ENCODE results near the gene SAMMSON. TPM values are rescaled to one million over a fixed set of nuclear protein-coding genes. Genes with fewer than 3 reads are reported as not detected.
A peak's percentile ranks its signal among the peaks of the same experiment; 100 is the strongest.

The SAMMSON gene
- total and polyA plus RNA-seq, 2 donors: 0.21 to 0.75 TPM

- 55% methylated on average over 3 of the region's 3 CpGs for WGBS
- Histone ChIP-seq H3K4me1 (ENCODE audit: insufficient read depth) (no peaks in the 10 kb centered on the region), H3K4me3 (ENCODE audit: low read depth, low read length) (no peak overlapping the region)
These were observed 50.2 kb downstream of the SAMMSON start for GRCh38 chr3:70049761-70050160.

GRCh38 chr3:70053293-70053692 is 53.8 kb downstream of the SAMMSON start:
- H3K27ac ChIP-seq (ENCODE audit: low read depth): no peak overlapping the region

More at GRCh38 chr3:70049761-70050160, 50.2 kb downstream of the SAMMSON start:
- no peak for DNase-seq (ENCODE audit: extremely low spot score)
- Histone ChIP-seq H3K27ac (ENCODE audit: low read depth) (no peak overlapping the region), H3K36me3 (ENCODE audit: insufficient read depth) (no peaks in the 10 kb centered on the region)

GRCh38 chr3:70056081-70056480 is 56.5 kb downstream of the SAMMSON start:
- DNase-seq (ENCODE audit: extremely low spot score): no peak
- H3K4me3 ChIP-seq (ENCODE audit: low read depth, low read length): no peak overlapping the region
- H3K4me1 ChIP-seq (ENCODE audit: insufficient read depth): no peaks in the 10 kb centered on the region
- no peaks in the 10 kb centered on the region for H3K36me3 ChIP-seq (ENCODE audit: insufficient read depth)
- H3K27ac ChIP-seq (ENCODE audit: low read depth): no peak overlapping the region
- WGBS: 80% methylated on average over 3 of the region's 3 CpGs

More at GRCh38 chr3:70053293-70053692, 53.8 kb downstream of the SAMMSON start:
- WGBS: 80% methylated on average over 1 of the region's 1 CpG
- no peak overlapping the region for H3K4me3 ChIP-seq (ENCODE audit: low read depth, low read length)
- H3K36me3 ChIP-seq (ENCODE audit: insufficient read depth): no peaks in the 10 kb centered on the region
- no peaks in the 10 kb centered on the region for H3K4me1 ChIP-seq (ENCODE audit: insufficient read depth)
- no peak for DNase-seq (ENCODE audit: extremely low spot score)

GRCh38 chr3:70057426-70057825 is 57.9 kb downstream of the SAMMSON start:
- Histone ChIP-seq H3K27ac (ENCODE audit: low read depth) (no peak overlapping the region), H3K4me1 (ENCODE audit: insufficient read depth) (no peaks in the 10 kb centered on the region), H3K4me3 (ENCODE audit: low read depth, low read length) (no peak overlapping the region), H3K36me3 (ENCODE audit: insufficient read depth) (no peaks in the 10 kb centered on the region)
- no peak for DNase-seq (ENCODE audit: extremely low spot score)
- 82% methylated on average over 1 of the region's 1 CpG for WGBS

GRCh38 chr3:70061096-70061495 is 61.6 kb downstream of the SAMMSON start:
- H3K27ac ChIP-seq (ENCODE audit: low read depth): no peak overlapping the region
- DNase-seq (ENCODE audit: extremely low spot score): no peak
- H3K4me3 ChIP-seq (ENCODE audit: low read depth, low read length): no peak overlapping the region
- H3K36me3 ChIP-seq (ENCODE audit: insufficient read depth): no peaks in the 10 kb centered on the region
- 83% methylated on average over 5 of the region's 5 CpGs for WGBS
- no peaks in the 10 kb centered on the region for H3K4me1 ChIP-seq (ENCODE audit: insufficient read depth)

- Histone ChIP-seq H3K4me1 (ENCODE audit: insufficient read depth) (no peaks in the 10 kb centered on the region), H3K4me3 (ENCODE audit: low read depth, low read length) (no peak overlapping the region), H3K27ac (ENCODE audit: low read depth) (no peak overlapping the region), H3K36me3 (ENCODE audit: insufficient read depth) (no peaks in the 10 kb centered on the region)
- whole genome bisulfite sequencing: 28% methylated on average over 5 of the region's 5 CpGs
- DNase-seq (ENCODE audit: extremely low spot score): no peak
These were observed 64.8 kb downstream of the SAMMSON start for GRCh38 chr3:70064194-70064779.

GRCh38 chr3:70065696-70066253 is 66.2 kb downstream of the SAMMSON start:
- 62% methylated on average over 7 of the region's 7 CpGs for WGBS

GRCh38 chr3:70067860-70068521 is 68.5 kb downstream of the SAMMSON start:
- 31% methylated on average over 7 of the region's 7 CpGs for WGBS
- H3K4me1 ChIP-seq (ENCODE audit: insufficient read depth): no peaks in the 10 kb centered on the region
- H3K27ac ChIP-seq (ENCODE audit: low read depth): no peak overlapping the region
- H3K4me3 ChIP-seq (ENCODE audit: low read depth, low read length): no peak overlapping the region
- DNase-seq (ENCODE audit: extremely low spot score): no peak
- H3K36me3 ChIP-seq (ENCODE audit: insufficient read depth): no peaks in the 10 kb centered on the region

More at GRCh38 chr3:70065696-70066253, 66.2 kb downstream of the SAMMSON start:
- DNase-seq (ENCODE audit: extremely low spot score): no peak
- no peaks in the 10 kb centered on the region for H3K36me3 ChIP-seq (ENCODE audit: insufficient read depth)
- no peak overlapping the region for H3K27ac ChIP-seq (ENCODE audit: low read depth)
- H3K4me3 ChIP-seq (ENCODE audit: low read depth, low read length): no peak overlapping the region
- no peaks in the 10 kb centered on the region for H3K4me1 ChIP-seq (ENCODE audit: insufficient read depth)

GRCh38 chr3:70069557-70069956 is 70.0 kb downstream of the SAMMSON start:
- 75% methylated on average over 5 of the region's 5 CpGs for WGBS
- H3K36me3 ChIP-seq (ENCODE audit: insufficient read depth): no peaks in the 10 kb centered on the region
- H3K27ac ChIP-seq (ENCODE audit: low read depth): no peak overlapping the region
- no peak overlapping the region for H3K4me3 ChIP-seq (ENCODE audit: low read depth, low read length)
- H3K4me1 ChIP-seq (ENCODE audit: insufficient read depth): no peaks in the 10 kb centered on the region
- DNase-seq (ENCODE audit: extremely low spot score): no peak

- 66% methylated on average over 4 of the region's 4 CpGs for WGBS
- H3K4me1 ChIP-seq (ENCODE audit: insufficient read depth): no peaks in the 10 kb centered on the region
- no peak overlapping the region for H3K4me3 ChIP-seq (ENCODE audit: low read depth, low read length)
- H3K36me3 ChIP-seq (ENCODE audit: insufficient read depth): no peaks in the 10 kb centered on the region
- H3K27ac ChIP-seq (ENCODE audit: low read depth): no peak overlapping the region
- DNase-seq (ENCODE audit: extremely low spot score): no peak
These were observed 71.6 kb downstream of the SAMMSON start for GRCh38 chr3:70071138-70071537.

- DNase-seq (ENCODE audit: extremely low spot score): no peak
- H3K4me3 ChIP-seq (ENCODE audit: low read depth, low read length): peak overlapping the region; percentile 9
- H3K27ac ChIP-seq (ENCODE audit: low read depth): peak overlapping the region; percentile 38
- WGBS: 5% methylated on average over 9 of the region's 9 CpGs
- H3K36me3 ChIP-seq (ENCODE audit: insufficient read depth): no peaks in the 10 kb centered on the region
- no peaks in the 10 kb centered on the region for H3K4me1 ChIP-seq (ENCODE audit: insufficient read depth)
These were observed 72.6 kb downstream of the SAMMSON start for GRCh38 chr3:70072180-70072579.

- H3K36me3 ChIP-seq (ENCODE audit: insufficient read depth): no peaks in the 10 kb centered on the region
- no peak overlapping the region for H3K4me3 ChIP-seq (ENCODE audit: low read depth, low read length)
- 73% methylated on average over 2 of the region's 2 CpGs for WGBS
- no peak for DNase-seq (ENCODE audit: extremely low spot score)
- no peaks in the 10 kb centered on the region for H3K4me1 ChIP-seq (ENCODE audit: insufficient read depth)
- H3K27ac ChIP-seq (ENCODE audit: low read depth): no peak overlapping the region
These were observed 73.2 kb downstream of the SAMMSON start for GRCh38 chr3:70072754-70073153.

- Histone ChIP-seq H3K4me1 (ENCODE audit: insufficient read depth) (no peaks in the 10 kb centered on the region), H3K27ac (ENCODE audit: low read depth) (no peak overlapping the region), H3K36me3 (ENCODE audit: insufficient read depth) (no peaks in the 10 kb centered on the region), H3K4me3 (ENCODE audit: low read depth, low read length) (no peak overlapping the region)
- 28% methylated on average over 2 of the region's 2 CpGs for WGBS
- no peak for DNase-seq (ENCODE audit: extremely low spot score)
These were observed 75.6 kb downstream of the SAMMSON start for GRCh38 chr3:70075101-70075500.

GRCh38 chr3:70076396-70076795 is 76.9 kb downstream of the SAMMSON start:
- WGBS: 75% methylated on average over 3 of the region's 3 CpGs
- no peak overlapping the region for H3K27ac ChIP-seq (ENCODE audit: low read depth)
- H3K4me3 ChIP-seq (ENCODE audit: low read depth, low read length): no peak overlapping the region
- H3K4me1 ChIP-seq (ENCODE audit: insufficient read depth): no peaks in the 10 kb centered on the region
- H3K36me3 ChIP-seq (ENCODE audit: insufficient read depth): no peaks in the 10 kb centered on the region
- DNase-seq (ENCODE audit: extremely low spot score): no peak
